Stimulated activated CD8-positive, alpha-beta memory T cell treated with anti-CD3 and anti-CD28 coated beads, Interleukin-15, amount 100 ng/mL, for 1 hour (primary cell): Measurements from ENCODE around the gene CCT4.
"Not testable (repeated sequence)": the region's sequence is repeated elsewhere in the genome, so short reads cannot be mapped to it uniquely, and the experiment has no call there.

Experiments
- DNase-seq: peaks from one replicate; pipeline ENCODE4 v3.0.0-alpha.2; 2020; ENCODE audit warnings: low read depth

Gene CCT4

GRCh38 chr2:61879351-61879750, 9.1 kb downstream of the CCT4 start:
- not testable (repeated sequence) for DNase-seq

- DNase-seq = no peak
Observed at GRCh38 chr2:61878761-61879160, 9.7 kb downstream of the CCT4 start.

- DNase-seq = no peak
Observed at GRCh38 chr2:61877571-61878245, 10.7 kb downstream of the CCT4 start.

- DNase-seq = no peak
Observed at GRCh38 chr2:61876400-61876799, 12.1 kb downstream of the CCT4 start.

GRCh38 chr2:61866482-61867089, 21.9 kb downstream of the CCT4 start:
- DNase-seq = not testable (repeated sequence)

- no peak for DNase-seq
Observed at GRCh38 chr2:61862085-61862484, 26.4 kb downstream of the CCT4 start.

- no peak for DNase-seq
Observed at GRCh38 chr2:61857224-61857623, 31.2 kb downstream of the CCT4 start.

GRCh38 chr2:61855318-61855613, 33.2 kb downstream of the CCT4 start:
- DNase-seq = no peak

- peak; percentile 73 for DNase-seq
Observed at GRCh38 chr2:61854564-61855317, 33.7 kb downstream of the CCT4 start.

- peak; percentile 35 for DNase-seq
Observed at GRCh38 chr2:61853847-61854563, 34.5 kb downstream of the CCT4 start, which contains the start of gene FAM161A. TSS of gene FAM161A (minus strand) at chr2:61854060. CDS start at chr2:61854041, 19 bp downstream.

GRCh38 chr2:61853086-61853846, 35.2 kb downstream of the CCT4 start:
- no peak for DNase-seq

- not testable (repeated sequence) for DNase-seq
Observed at GRCh38 chr2:61851270-61851669, 37.2 kb downstream of the CCT4 start.

GRCh38 chr2:61845320-61845719, 43.1 kb downstream of the CCT4 start:
- no peak for DNase-seq

- DNase-seq = no peak
Observed at GRCh38 chr2:61841286-61841685, 47.2 kb downstream of the CCT4 start.

GRCh38 chr2:61834893-61835292, 53.6 kb downstream of the CCT4 start:
- DNase-seq = no peak

- DNase-seq = no peak
Observed at GRCh38 chr2:61833971-61834370, 54.5 kb downstream of the CCT4 start.

GRCh38 chr2:61832183-61832841, 56.1 kb downstream of the CCT4 start:
- DNase-seq = no peak

GRCh38 chr2:61822255-61822654, 66.2 kb downstream of the CCT4 start:
- DNase-seq = no peak
